ENCODE results near the gene MCTP1.
"Not testable (repeated sequence)": the region's sequence is repeated elsewhere in the genome, so short reads cannot be mapped to it uniquely, and the experiment has no call there.

MCTP1 gene

DNA sequence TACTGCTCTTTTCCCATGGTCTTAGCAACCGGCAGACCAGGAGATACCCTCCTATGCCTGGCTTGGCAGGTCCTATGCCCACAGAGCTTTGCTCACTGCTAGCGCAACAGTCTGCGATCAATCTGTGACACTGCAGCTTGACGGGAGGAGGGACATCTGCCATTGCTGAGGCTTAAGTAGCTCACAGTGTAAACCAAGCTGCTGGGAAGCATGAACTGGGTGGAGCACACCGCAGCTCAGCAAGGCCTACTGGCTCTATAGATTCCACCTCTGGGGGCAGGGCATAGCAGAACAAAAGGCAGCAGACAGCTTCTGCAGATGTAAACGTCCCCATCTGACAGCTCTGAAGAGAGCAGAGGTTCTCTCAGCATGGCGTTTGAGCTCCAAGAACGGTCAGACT lies 40.4 kb downstream of the MCTP1 start:
- no peak for DNase-seq

DNA sequence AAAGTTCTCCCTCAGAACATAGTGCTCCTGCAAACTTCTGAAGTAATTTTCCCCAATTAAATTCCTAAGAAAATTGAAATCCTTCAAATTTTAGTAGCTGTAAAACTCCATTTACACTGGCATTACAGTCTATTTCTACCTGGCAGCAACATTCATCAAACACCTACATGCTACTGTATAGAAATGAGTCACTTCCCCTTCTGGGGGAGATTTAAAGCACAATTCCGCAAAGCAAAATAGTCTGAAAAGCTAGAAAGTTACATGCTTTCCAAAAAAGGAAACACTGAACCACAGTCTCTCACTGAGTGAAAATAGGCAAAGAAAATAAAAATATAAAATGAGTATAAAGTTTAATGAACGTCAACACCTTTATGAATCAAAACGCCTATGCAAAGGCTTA lies 43.3 kb downstream of the MCTP1 start:
- DNase-seq, result no peak

DNA sequence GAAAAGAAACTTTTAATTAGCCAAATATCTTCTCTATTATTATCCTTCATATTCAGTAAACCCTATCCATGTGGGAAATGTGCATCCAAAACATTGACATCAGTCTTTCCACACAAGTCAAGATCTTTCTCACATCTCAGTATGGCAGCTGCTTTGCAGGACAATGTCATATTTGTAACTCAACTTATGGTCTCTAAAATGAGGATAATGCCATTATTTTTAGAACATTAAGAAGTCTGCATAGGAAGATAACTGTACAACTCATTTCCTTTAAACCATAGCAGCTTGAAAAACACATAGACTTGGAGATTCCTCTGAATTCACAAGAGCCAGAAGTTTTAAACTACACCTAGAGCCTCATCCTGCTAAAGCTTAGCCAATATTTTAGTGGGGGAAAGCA lies 43.7 kb downstream of the MCTP1 start:
- DNase-seq, result no peak

DNA sequence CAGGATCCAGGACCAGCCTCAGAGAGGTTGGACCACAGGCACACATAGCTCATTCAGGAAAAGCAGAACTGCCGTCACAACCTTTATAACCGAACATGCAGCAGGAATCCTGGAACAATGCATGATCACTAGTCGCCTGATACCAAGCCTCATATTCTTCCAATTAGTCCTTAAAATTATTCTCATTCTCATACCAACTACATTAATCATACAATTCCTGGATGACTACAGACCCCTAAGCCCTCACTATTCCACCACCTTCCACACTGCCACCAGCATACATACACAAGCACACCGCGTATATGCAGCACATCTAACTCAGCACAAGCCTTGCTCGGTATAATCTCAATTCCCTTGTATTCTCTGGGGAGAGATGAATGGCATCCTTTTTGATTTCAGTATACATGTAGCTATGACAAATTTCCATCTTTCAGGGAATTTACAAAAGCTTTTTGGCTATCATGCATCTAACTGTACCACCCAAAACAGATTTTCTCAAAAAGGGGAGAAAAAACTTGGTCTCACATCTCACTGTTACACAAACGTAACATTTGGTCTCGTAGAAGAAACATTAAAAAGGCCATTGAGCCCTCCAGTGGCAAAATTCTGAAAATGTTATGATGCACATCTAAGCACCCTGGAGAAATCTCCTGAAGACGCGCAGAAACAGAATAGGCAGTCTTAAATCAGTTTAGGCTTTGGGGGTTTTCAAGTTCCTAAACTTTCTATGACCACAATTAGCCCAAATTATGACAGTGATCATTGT lies 46.2 kb downstream of the MCTP1 start:
- DNase-seq, result no peak

DNA sequence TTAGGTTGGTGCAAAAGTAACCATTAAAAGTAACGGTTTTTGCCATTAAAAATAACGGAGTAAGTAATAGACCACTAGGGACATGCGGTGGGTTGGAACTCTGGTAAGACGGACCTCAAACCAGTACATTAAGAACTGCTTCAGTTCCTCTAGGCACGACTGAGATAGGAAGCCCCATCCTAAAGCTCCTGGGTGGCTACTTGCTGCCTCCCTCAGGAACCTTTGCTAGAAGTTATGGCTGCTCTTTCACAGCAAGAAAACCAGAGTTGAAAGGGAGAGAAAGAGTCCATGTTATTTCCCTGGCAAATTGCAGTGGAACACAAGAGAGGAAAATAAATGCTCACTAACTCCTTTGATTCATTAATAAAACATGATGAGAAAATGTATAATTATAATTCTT lies 47.6 kb downstream of the MCTP1 start:
- no peak for DNase-seq

DNA sequence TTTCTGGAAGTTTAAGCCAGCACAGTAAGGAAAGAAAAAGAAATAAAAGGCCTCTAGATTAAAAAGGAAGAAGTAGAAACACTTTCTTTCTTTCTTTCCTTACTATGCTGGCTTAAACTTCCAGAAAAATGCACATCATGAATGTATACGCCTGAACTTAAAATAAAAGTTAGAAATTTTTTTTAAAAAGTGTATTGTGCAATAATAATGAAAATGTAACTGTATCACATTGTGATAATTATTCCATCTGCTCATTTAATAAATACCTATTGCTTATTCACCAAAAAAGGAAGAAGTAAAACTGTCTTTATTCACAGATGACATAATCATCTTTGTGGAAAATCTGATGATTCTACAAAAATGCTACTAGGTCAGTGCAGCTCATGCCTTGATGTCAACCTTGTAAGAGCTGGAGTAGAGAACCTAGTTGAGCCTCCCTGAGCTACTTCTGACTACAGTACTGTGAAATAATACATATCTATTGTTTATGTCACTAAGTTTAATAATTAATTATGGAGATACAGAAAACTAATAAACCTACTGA lies 49.4 kb downstream of the MCTP1 start:
- DNase-seq, result no peak

DNA sequence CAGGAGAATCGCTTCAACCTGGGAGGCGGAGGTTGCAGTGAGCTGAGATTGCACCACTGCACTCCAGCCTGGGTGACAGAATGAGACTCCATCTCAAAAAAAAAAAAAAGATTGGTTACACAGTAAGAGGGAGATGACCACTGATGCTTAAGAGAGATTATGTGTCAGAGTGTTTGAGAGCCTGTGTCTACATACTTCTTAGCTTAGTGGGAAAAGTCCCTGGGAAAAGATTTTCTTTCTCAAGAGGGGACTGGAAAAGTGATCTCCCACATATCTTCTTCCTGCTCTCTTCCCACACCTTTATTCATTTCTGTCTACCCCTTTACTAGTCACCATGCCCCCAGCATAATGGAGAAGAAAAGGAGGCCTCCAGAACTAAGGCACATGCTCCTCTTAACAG lies 55.2 kb downstream of the MCTP1 start:
- DNase-seq, result no peak

DNA sequence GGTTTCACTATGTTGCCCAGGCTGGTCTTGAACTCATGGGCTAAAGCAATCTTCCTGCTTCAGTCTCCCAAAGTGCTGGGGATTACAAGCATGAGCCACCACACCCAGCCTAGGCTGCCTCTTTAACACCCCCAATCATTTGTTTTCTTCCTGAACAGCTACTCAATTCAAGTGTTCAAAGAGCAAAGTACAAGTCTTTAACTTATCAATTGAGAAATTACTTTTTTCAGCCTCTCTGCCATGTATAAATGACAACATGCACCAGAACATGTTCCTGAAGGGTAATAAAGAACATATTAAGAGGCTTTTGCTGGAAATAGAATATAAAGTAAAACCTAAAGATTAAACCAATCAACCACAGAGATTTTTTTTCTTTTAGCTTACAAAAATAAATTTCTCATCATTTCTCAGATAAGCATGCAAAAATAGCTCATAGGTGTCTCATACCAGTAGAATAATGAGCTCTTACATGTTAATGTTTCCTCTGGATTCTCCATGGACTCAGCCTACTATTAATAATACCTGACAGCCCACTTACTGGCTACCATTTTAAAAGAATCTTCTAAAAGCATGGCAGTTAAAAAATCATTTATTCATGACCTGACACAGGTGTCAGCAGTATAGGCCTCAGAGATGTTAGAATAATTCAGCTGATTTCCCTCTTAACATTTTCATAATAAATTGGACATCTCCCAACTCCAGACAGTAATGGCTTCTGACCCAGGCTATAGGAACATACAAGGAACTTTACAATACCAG lies 60.0 kb downstream of the MCTP1 start:
- DNase-seq, result no peak

DNA sequence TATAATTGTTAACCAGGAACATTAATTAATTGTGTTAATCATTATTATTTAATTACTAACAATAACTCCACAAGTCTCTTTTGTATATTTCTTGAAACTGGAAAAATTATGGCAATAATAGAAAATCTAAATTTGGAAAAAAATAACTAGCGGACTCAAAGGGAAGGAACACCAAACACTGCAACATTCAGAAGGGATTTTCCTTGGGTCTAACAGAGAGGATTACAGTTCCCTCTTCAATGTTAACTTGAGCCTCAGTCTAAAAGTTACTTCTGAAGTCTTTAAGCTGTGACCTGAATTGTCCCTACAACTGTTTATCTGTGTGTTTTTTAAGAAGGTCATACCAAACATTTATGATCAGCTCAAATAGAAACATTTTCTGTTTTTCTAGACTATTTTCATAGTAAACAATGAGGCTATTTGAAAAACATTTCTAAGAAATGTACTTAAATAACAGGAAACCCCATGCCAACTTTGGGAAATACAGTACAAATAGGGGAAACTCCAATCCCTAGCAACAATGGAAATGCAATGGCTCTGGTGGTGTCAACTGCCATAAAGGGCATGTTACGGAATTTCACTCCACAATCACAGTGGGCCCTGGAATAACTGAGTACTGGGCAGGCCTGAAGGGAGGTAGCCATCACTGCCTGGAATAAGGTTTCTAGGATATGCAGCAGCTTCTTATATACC lies 61.2 kb downstream of the MCTP1 start:
- DNase-seq, result no peak

DNA sequence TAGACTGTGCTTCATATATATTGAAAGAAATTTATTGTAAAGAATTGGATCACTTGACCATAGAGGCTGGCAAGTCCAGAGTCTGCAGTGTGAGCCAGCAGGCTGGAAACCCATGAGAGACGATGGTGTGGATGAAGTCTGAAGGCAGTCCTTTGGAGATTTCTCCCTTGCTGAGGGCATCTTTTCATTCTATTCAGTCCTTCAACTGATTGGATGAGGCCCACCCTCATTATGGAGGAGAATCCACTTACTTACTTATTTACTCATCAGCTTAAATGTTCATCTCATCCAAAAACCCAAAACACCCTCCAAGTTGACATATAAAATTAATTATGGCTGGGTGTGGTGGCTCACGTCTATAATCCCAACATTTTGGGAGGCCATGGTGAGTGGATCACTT lies 62.1 kb downstream of the MCTP1 start:
- DNase-seq, result no peak

DNA sequence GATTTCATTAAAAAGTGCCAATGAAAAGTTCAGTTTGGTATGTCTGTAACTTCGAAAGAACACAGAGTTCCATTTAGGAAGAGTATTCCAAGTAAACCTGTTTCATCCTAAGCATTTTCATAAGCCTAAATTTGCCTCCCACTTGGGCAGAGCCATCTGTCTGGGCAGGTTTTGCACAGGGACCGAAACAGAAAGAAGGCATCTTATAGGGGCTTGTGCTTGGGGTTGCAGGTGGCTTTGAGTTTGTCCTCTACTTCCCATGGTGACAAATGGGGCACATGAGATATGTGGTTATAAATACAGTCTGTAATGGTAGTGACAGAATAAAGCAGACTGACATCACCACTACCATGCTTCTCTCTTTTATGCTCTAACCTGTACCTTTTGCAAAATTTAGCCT lies 63.7 kb downstream of the MCTP1 start:
- DNase-seq, result no peak

DNA sequence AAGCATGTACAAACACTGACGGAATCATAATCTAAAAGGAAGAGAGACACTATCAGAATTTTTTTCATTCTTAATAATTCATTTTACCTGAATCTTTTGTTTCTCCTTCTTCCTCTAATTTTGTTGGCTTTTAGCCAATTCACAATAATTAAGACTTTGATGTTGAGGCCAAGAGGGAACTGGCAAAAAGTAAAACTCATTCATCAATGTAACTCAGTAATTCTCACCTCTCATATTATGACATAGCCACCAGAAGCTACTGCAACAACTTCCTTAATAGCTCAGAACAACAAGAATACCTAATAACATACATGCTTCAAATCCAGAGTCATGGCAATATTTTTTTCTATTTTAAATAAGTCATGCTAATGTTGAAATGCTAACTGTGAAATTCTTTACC lies 64.5 kb downstream of the MCTP1 start:
- DNase-seq, result no peak

DNA sequence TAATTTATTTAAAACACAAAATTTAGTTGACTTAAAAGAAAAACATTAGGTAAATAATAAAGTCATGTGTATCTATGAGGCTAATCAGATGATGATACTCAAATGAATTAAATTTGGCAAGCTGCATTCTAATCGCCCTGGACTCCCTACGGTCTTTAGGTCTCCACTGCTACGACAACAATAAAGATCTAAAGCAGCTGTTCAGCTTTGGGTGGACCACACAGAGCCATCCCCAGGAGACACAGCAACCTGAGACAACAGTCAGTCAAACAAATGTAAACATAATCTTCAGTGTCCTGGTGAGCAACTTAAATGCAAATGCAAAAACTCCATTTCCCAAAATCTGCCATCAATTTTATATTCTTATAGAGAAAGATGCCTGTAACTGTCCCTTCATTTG lies 65.5 kb downstream of the MCTP1 start:
- no peak for DNase-seq

DNA sequence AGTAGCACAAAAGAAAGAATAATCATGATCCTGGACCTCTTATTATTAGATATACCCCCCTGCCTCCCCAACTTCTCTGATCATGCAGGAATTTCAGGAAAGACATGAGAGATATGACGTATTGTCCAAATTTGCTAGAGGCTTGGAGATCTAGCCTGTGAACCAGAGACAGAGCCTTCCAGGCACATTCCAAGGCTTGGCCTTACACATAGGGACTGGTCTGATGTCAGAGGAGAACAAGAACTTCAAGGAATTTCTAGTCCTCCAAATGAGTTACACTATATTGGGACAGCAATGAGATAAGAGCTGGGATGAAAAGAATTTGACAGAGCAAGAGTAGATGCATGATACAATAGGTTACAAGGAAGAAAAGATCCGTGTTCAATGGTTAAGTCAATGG lies 67.0 kb downstream of the MCTP1 start:
- no peak for DNase-seq

DNA sequence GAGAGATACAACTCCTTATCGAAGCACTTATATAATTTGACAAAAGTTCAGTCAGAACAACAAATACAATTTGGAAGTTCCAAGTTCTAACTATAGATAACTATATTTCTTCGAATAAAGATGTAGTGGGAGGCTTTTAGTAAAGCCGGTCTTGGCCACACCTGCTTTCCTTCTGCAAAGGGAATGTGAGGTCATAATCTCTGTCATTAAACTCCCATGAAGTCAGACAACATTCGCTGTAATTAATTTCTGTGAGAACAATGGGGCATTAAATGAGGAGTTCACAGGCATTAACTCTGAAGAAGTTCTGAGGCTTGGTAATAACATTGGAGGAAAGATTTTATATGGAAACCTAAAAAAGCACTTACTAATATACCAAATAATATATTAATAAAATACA lies 67.5 kb downstream of the MCTP1 start:
- no peak for DNase-seq

DNA sequence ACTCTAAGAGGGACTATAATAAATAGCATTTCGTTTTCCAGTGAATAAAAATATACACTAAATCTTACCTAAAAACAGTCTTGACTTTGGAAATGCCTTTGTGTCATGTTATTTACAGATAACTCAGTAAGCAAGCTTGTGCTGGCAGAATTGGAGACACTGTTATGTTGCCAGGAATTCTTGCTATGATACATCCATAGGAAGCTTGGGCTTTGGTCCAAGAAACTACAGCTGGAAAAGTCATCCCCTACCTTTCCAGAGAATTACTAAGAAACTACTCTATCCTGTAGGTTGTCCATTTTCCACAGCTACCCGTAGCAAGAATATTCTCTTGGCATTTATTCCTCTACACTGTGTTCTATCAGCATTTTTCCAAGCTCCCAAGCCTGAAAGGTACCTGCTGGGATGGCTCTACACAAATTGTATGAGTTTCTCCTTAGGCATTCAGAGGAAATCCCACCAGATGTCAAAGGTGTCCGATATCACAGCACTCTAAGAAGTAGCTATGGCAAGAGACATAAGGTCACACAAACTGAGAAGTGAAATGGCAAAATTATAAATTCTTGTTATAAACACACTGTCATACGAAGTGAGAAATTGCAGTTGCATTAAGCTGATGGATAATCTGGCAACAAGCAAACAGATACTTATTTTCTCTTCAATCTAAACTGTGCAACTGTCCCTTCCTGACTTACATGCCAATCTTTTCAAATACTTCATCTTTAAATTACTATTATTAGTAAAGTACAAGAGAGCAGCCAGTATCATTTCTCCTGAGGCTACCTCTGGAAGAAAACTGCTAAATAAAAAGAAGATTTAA lies 68.5 kb downstream of the MCTP1 start:
- no peak for DNase-seq

DNA sequence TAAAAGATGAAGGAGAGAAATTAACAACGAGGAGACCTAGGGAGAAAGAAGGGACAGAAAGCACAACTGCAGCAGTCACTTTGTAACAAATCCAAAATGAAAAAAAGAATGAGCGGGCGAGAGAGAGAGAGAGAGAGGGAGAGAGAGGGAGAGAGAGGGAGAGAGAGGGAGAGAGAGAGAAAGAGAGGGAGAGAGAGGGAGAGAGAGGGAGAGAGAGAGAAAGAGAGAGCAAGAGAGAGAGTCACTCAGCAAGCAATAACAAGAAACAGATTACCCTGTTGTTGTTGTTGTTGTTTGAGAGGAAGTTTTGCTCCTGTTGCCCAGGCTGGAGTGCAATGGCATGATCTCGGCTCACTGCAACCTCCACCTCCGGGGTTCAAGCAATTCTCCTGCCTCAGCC lies 77.1 kb downstream of the MCTP1 start:
- DNase-seq, result not testable (repeated sequence)

DNA sequence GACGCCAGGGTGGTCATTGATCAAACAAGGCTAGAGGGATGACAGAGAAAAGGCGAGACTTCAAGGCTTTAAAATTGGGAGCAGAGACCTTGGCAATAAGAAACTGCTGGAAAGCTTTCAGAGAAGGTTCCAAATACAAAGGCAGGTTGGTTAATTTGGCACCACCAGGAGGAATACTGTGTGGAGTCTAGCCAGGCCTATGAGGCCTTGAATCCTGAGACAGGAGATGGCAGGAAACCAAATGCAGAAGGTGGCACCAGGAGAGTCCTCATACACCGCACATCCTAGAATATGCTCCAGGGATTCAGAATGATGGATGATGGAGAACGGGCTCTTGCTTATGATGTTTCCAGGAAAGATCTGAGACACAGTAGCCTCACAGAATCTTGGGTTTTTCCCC lies 90.0 kb downstream of the MCTP1 start:
- DNase-seq, result no peak

DNA sequence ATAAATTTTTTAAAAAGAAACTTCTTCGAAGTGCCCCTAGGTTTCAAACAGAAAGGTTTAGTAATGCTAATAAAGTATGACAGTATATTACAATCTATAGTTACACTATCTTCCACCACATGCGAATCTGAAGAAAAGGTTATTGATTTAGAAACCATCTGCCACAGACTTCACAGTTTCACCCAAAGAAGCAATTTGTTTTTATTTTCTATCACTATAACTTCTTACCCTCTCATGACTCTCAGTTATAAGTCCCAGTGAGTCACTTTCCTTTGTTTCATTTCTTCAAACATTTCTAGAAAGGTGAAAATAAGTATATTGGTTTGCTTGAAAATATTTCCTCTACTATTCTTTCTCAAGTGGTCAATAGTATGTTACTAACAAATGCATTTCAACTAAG lies 93.6 kb downstream of the MCTP1 start:
- DNase-seq, result no peak

DNA sequence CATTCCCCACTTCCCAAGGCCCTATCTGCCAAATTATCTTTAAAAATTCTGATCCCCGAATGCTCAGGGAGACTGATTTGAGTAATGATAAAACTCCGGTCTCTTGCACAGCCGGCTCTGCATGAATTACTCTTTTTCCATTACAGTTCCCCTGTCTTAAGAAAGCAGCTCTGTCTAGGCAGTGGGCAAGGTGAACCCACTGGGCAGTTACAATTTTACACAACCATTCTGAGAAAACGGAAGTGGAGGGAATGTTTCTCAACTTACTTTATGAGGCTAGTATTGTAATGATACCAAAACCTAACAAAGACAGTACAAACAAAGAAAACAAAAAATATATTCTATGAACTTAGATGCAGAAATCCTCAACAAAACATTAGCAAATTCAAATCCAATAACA lies 100.0 kb downstream of the MCTP1 start:
- DNase-seq, result no peak

DNA sequence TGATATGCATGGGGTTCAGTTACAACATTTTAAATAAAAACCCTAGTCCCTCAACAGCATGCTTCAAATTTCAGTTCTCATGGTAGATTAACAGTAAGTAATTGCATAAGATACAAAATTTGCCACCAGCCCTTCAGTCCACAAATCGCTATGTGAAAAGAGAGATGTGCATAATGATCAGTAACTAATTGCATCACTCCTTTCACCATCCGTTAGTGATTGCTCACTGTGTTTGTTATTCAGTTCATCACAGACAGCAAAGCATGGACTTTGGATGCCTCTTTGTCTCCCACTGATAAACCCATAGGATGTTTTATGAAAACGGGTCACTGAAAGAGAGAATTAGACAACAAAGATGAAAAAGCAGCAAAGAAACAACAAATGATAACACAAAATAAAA lies 103.2 kb downstream of the MCTP1 start:
- no peak for DNase-seq

DNA sequence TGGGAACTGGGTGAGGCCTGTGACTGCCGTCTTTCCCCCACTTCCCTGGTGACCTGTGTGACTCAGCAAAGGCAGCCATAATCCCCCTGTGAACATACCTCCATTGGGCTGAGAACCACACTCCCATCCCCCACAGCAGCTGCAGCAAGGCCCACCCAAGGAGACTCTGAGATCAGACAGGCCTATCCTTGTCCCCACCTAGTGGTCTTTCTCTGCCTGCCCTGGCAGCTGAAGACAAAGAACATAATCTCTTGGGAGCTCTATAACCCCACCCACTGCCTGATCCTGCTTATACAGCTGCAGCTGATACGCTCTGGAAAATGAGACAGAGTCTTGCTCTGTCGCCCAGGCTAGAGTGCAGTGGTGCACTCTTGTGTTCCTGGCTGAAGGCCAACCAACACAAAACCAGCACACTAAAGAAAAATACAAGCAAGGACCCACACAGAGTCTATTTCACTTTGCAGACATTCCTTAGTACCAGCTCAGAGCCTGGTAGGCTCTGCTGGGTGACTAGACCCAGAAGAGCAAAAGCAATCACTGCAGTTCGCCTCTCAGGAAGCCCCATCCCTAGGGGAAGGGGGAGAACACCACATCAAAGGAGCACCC lies 106.7 kb downstream of the MCTP1 start:
- DNase-seq, result no peak

DNA sequence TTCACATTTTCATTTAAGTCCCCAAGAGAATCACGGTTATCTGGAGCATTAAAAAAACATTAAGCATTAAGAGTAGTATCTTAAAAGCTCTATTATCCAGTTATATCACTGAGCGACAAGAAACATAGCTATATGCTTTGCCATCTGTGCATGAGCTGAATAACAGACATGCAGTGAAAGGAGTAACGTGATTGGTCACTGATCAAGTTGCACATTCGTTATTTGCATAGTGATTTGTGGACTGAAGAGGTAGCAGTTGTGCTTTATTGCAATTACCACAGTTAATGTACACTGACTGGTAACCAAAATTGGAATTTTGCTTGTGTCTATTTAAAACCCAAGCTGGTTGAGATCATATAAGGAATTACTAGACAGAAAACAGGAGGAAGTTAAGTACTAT lies 107.4 kb downstream of the MCTP1 start:
- no peak for DNase-seq
